Body of pancreas (tissue), 4 donors: Measurements from ENCODE around the gene CNNM3.

Source experiments
- POLR2A ChIP-seq, 3 donors: fragments of 450-650 bp; IDR thresholded peaks; one replicate each; pipeline ENCODE4 v1.6.1; 2016; ENCODE audit warnings: antibody characterized with exemption in 3 of 3, mild to moderate bottlenecking in 2 of 3
- TF ChIP-seq, protein P1 (sequence below), 7 experiments: fragments of 450-650 bp in 4 of 7; fragments of 200-600 bp in 3 of 7; sonication (generic) in 3 of 7; IDR thresholded peaks; one replicate each; pipeline ENCODE4 v1.5.1; 2016 to 2019; ENCODE audit warnings: antibody characterized with exemption in 7 of 7

DNA sequence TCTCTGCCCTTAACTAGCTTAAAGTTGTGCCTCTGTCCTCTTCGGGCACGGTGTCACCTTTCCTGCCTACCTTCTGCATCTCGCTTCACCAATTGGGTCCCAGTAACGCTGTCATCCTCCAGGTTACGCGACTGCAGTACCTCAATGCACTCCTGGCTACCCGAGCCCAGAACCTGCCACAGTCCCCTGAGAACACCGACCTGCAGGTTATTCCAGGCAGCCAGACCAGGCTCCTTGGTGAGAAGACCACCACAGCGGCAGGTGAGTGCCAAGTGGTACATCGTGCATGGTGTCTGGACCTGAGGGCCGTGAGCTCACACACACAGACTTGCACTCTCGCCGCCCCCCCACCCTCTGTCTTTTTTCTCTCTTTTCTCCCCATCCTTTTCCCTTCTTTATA is 12.8 kb downstream of the CNNM3 start:
- no peak for TF ChIP-seq POLR2A (IDR thresholded peaks at IDR 0.05)
- TF ChIP-seq, protein P1, sequence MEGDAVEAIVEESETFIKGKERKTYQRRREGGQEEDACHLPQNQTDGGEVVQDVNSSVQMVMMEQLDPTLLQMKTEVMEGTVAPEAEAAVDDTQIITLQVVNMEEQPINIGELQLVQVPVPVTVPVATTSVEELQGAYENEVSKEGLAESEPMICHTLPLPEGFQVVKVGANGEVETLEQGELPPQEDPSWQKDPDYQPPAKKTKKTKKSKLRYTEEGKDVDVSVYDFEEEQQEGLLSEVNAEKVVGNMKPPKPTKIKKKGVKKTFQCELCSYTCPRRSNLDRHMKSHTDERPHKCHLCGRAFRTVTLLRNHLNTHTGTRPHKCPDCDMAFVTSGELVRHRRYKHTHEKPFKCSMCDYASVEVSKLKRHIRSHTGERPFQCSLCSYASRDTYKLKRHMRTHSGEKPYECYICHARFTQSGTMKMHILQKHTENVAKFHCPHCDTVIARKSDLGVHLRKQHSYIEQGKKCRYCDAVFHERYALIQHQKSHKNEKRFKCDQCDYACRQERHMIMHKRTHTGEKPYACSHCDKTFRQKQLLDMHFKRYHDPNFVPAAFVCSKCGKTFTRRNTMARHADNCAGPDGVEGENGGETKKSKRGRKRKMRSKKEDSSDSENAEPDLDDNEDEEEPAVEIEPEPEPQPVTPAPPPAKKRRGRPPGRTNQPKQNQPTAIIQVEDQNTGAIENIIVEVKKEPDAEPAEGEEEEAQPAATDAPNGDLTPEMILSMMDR (IDR thresholded peaks at IDR 0.05) = no peak
